Glutamatergic neuron (in vitro differentiated cells): Measurements from ENCODE around the gene ULBP2. TPM values are rescaled to one million over a fixed set of nuclear protein-coding genes. Genes with fewer than 3 reads are reported as not detected.
"Not testable (repeated sequence)": the region's sequence is repeated elsewhere in the genome, so short reads cannot be mapped to it uniquely, and the experiment has no call there.

Source experiments
- DNase-seq: peaks from one replicate; pipeline ENCODE4 v3.0.0; 2022
- H3K27ac Mint-ChIP-seq: one replicate; pipeline ENCODE4 v1.8.0; 2020; ENCODE audit warnings: mild to moderate bottlenecking, mixed read lengths, inconsistent platforms; ENCODE audit not compliant: unreplicated experiment
- H3K27me3 Mint-ChIP-seq: one replicate; pipeline ENCODE4 v1.8.0; 2020; ENCODE audit warnings: mild to moderate bottlenecking, moderate library complexity, mixed read lengths, inconsistent platforms; ENCODE audit not compliant: unreplicated experiment
- H3K36me3 Mint-ChIP-seq: one replicate; pipeline ENCODE4 v1.8.0; 2020; ENCODE audit warnings: mild to moderate bottlenecking, mixed read lengths, inconsistent platforms; ENCODE audit not compliant: unreplicated experiment
- H3K4me1 Mint-ChIP-seq: one replicate; pipeline ENCODE4 v1.8.0; 2020; ENCODE audit warnings: mild to moderate bottlenecking, low read depth, mixed read lengths, inconsistent platforms; ENCODE audit not compliant: unreplicated experiment
- H3K4me3 Mint-ChIP-seq: one replicate; pipeline ENCODE4 v1.8.0; 2020; ENCODE audit warnings: mild to moderate bottlenecking, mixed read lengths, inconsistent platforms; ENCODE audit not compliant: unreplicated experiment
- H3K9me3 Mint-ChIP-seq: one replicate; pipeline ENCODE4 v1.8.0; 2020; ENCODE audit warnings: mild to moderate bottlenecking, moderate library complexity, mixed read lengths, inconsistent platforms; ENCODE audit not compliant: unreplicated experiment
- CTCF ChIP-seq: fragments of 200-600 bp; sonication (generic); IDR thresholded peaks from one replicate; pipeline ENCODE4 v1.5.0; 2021; ENCODE audit not compliant: partially characterized antibody, unreplicated experiment
- total RNA-seq: library from RNA; stranded (reverse); fragmentation: NEBNext Ultra II Directional; extraction: Animal tissue kit (Norgen Biotek cat#: 25700); gene quantifications from one replicate; pipeline ENCODE4 v1.2.1, GENCODE V29; 2021; ENCODE audit not compliant: unreplicated experiment

ULBP2 gene
- total RNA-seq, 1 donor from 2014 or later = 5.4 TPM

- Mint-ChIP-seq H3K9me3 (peaks cover 2% of the 10 kb centered on the region), H3K4me1 (peaks cover 3% of the 10 kb centered on the region), H3K4me3 (no peak overlapping the region), H3K27ac (no peak overlapping the region), H3K36me3 (no peaks in the 10 kb centered on the region), H3K27me3 (peaks cover 32% of the 10 kb centered on the region)
- no peak for TF ChIP-seq CTCF
- DNase-seq = no peak
Measured at GRCh38 chr6:149935246-149935645, 6.6 kb upstream of the ULBP2 start.

- no peak overlapping the region for H3K4me3 Mint-ChIP-seq
- peaks cover 33% of the 10 kb centered on the region for H3K27me3 Mint-ChIP-seq
- H3K4me1 Mint-ChIP-seq = peaks cover 3% of the 10 kb centered on the region
- no peaks in the 10 kb centered on the region for H3K36me3 Mint-ChIP-seq
- H3K9me3 Mint-ChIP-seq = peaks cover 2% of the 10 kb centered on the region
- DNase-seq = no peak
- TF ChIP-seq CTCF = no peak
- no peak overlapping the region for H3K27ac Mint-ChIP-seq
Measured at GRCh38 chr6:149935668-149936067, 6.1 kb upstream of the ULBP2 start.

GRCh38 chr6:149936743-149937142 lies 5.1 kb upstream of the ULBP2 start:
- no peak for TF ChIP-seq CTCF
- no peak for DNase-seq
- Mint-ChIP-seq H3K27ac (no peak overlapping the region), H3K36me3 (no peaks in the 10 kb centered on the region), H3K9me3 (peaks cover 2% of the 10 kb centered on the region), H3K27me3 (peaks cover 37% of the 10 kb centered on the region), H3K4me3 (no peak overlapping the region), H3K4me1 (peaks cover 3% of the 10 kb centered on the region)

GRCh38 chr6:149938013-149938570 lies 3.7 kb upstream of the ULBP2 start:
- not testable (repeated sequence) for H3K27ac Mint-ChIP-seq, H3K9me3 Mint-ChIP-seq, H3K36me3 Mint-ChIP-seq, H3K4me1 Mint-ChIP-seq, DNase-seq
- peak overlapping the region; percentile 59 for H3K4me3 Mint-ChIP-seq
- H3K27me3 Mint-ChIP-seq = peaks cover 44% of the 10 kb centered on the region

- Mint-ChIP-seq H3K36me3 (no peaks in the 10 kb centered on the region), H3K9me3 (peaks cover 2% of the 10 kb centered on the region), H3K27ac (no peak overlapping the region), H3K27me3 (peaks cover 40% of the 10 kb centered on the region), H3K4me1 (peaks cover 3% of the 10 kb centered on the region), H3K4me3 (peak overlapping the region; percentile 83)
- TF ChIP-seq CTCF = no peak
- DNase-seq = no peak
Measured at GRCh38 chr6:149938571-149939355, 3.1 kb upstream of the ULBP2 start.
